Measurements from ENCODE around the gene HSD17B1.

The HSD17B1 gene

DNA sequence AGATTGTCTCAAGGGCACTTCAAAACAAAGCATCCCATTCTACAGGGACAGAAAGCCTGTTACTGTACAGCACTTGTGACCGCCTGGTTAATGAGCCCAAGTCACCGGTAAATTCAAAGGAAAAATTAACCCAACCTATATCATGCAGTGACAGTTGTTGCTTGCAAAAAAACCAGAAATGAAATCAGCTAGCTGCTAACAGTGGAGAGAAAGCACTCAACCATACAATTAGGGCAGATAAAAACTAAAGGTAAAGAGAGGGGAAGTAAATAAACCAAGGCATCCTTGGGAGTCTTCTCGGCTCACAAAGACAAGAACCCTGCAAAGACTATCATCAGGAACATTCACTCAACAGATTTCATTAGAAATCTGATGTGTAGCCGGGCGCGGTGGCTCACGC, 50.6 kb downstream of the HSD17B1 start:
- TF ChIP-seq TAF1 (IDR thresholded peaks at IDR 0.05; ENCODE audit: borderline replicate concordance, low read depth, low read length) (no peak), POLR2A (IDR thresholded peaks at IDR 0.05; ENCODE audit: low read depth, low read length) (no peak), POLR2AphosphoS5 (IDR thresholded peaks at IDR 0.05; ENCODE audit: low read depth, low read length) (no peak)
- FAIRE-seq = no peak
- DNase-seq (ENCODE audit: insufficient read length) = no peak
